ENCODE measurements around the gene CDH6. TPM values are rescaled to one million over a fixed set of nuclear protein-coding genes. Genes with fewer than 3 reads are reported as not detected.

The CDH6 gene
- total and polyA plus RNA-seq, 2 of the 4 experiments (the other 2 are of a cell fraction): 72.2 to 232 TPM

GRCh38 chr5:31287985-31288384 lies 94.5 kb downstream of the CDH6 start:
- Histone ChIP-seq H3K4me3 (ENCODE audit: insufficient read depth, low read depth, low read length) (no peak overlapping the region), H3K4me2 (ENCODE audit: low read depth, low read length) (no peak overlapping the region), H3K36me3 (ENCODE audit: control insufficient read depth, insufficient read depth, low read length) (peaks cover 3% of the 10 kb centered on the region; the same call in 1 of the 2 replicates), H3K9ac (ENCODE audit: low read depth, low read length) (no peak overlapping the region), H3K27ac (ENCODE audit: insufficient read depth, low read length) (no peak overlapping the region), H3K14ac (replicated peaks; ENCODE audit: low read depth, low read length) (no peak overlapping the region), H2AK9ac (replicated peaks; ENCODE audit: low read depth, low read length, poor library complexity) (no peak overlapping the region), H3K4me1 (ENCODE audit: control insufficient read depth, insufficient read depth, low read length) (no peaks in the 10 kb centered on the region), H4K20me1 (ENCODE audit: insufficient read depth, low read length) (no peaks in the 10 kb centered on the region), H2BK15ac (ENCODE audit: low read depth, low read length) (no peak overlapping the region), H3K9me1 (ENCODE audit: insufficient read depth, low read length) (peaks cover 4% of the 10 kb centered on the region; the same call in 1 of the 2 replicates), H2BK20ac (ENCODE audit: low read depth, low read length) (no peak overlapping the region), H2AFZ (replicated peaks; ENCODE audit: low read length, poor library complexity) (no peak overlapping the region), H3K9me3 (ENCODE audit: control insufficient read depth, insufficient read depth, low read length) (no peaks in the 10 kb centered on the region), H3K4ac (ENCODE audit: low read depth, low read length) (no peak overlapping the region), H4K5ac (ENCODE audit: low read depth, low read length) (no peak overlapping the region), H3K79me1 (ENCODE audit: low read depth in 1 of 2, low read length in 2 of 2) (peaks cover 17 to 26% of the 10 kb centered on the region in 2 experiments), H3K18ac (ENCODE audit: low read depth, low read length) (no peak overlapping the region), H2BK5ac (ENCODE audit: low read depth, low read length, poor library complexity, severe bottlenecking) (no peak overlapping the region), H2AK5ac (ENCODE audit: low read depth, low read length) (no peak overlapping the region), H3K23ac (ENCODE audit: low read depth, low read length) (no peak overlapping the region), H3K27me3 (ENCODE audit: control insufficient read depth, insufficient read depth, low read length) (no peaks in the 10 kb centered on the region), H2BK120ac (ENCODE audit: low read depth, low read length) (no peak overlapping the region), H4K91ac (ENCODE audit: insufficient read depth, low read depth, low read length) (no peak overlapping the region), H4K8ac (ENCODE audit: low read depth in 2 of 2, low read length in 2 of 2) (no peak overlapping the region), H3K56ac (ENCODE audit: extremely low read depth, insufficient read depth, low read length) (no peak overlapping the region)
- in situ Hi-C loops (cut with MboI; ENCODE audit: low sequenced_read_pairs) (no loop called here), intact Hi-C loops (cut with micrococcal nuclease) (no loop called here), dilution Hi-C loops (cut with HindIII; ENCODE audit: low sequenced_read_pairs, unreplicated experiment) (no loop called here)
- ATAC-seq (ENCODE audit: low read depth): no peak
- DNase-seq: no peak
- ChIA-PET POLR2A (ENCODE audit: unreplicated experiment) (no interaction called here), CTCF (no interaction called here)
- TF ChIP-seq MAZ (IDR thresholded peaks at IDR 0.05; ENCODE audit: borderline replicate concordance, low read depth, low read length) (no peak), ELK1 (IDR thresholded peaks at IDR 0.05; ENCODE audit: borderline replicate concordance, low read depth, low read length) (no peak), CTCF (conservative IDR thresholded peaks at IDR 0.05; ENCODE audit: low read depth, low read length) (no peak), RCOR1 (IDR thresholded peaks at IDR 0.05; ENCODE audit: insufficient replicate concordance, low read length) (no peak), BHLHE40 (IDR thresholded peaks at IDR 0.05; ENCODE audit: low read depth, low read length) (no peak), USF2 (IDR thresholded peaks at IDR 0.05; ENCODE audit: low read depth, low read length) (no peak), CEBPB (IDR thresholded peaks at IDR 0.05; ENCODE audit: low read depth, low read length) (no peak), MAFK (IDR thresholded peaks at IDR 0.05; ENCODE audit: low read depth, low read length) (no peak), RFX5 (IDR thresholded peaks at IDR 0.05; ENCODE audit: low read depth, low read length) (no peak), RAD21 (IDR thresholded peaks at IDR 0.05; ENCODE audit: low read length) (no peak), FOS (IDR thresholded peaks at IDR 0.05; ENCODE audit: low read depth, low read length) (no peak), MXI1 (IDR thresholded peaks at IDR 0.05; ENCODE audit: borderline replicate concordance, low read depth, low read length) (no peak), NFE2L2 (IDR thresholded peaks at IDR 0.05; ENCODE audit: low read depth, low read length) (no peak), SMC3 (IDR thresholded peaks at IDR 0.05; ENCODE audit: low read depth, low read length) (no peak), CHD1 (IDR thresholded peaks at IDR 0.05; ENCODE audit: low read depth, low read length) (no peak)
- no TSS peak for BruUV-seq (replicated peaks)

Data from IMR-90 (cell line).